ENCODE measurements around the gene PADI6. TPM values are rescaled to one million over a fixed set of nuclear protein-coding genes. Genes with fewer than 3 reads are reported as not detected.

Gene PADI6
- total and polyA plus RNA-seq, 10 of the 15 experiments (the other 5 are each of a cell fraction or from before 2014, with no cell fraction given), result not detected

DNA sequence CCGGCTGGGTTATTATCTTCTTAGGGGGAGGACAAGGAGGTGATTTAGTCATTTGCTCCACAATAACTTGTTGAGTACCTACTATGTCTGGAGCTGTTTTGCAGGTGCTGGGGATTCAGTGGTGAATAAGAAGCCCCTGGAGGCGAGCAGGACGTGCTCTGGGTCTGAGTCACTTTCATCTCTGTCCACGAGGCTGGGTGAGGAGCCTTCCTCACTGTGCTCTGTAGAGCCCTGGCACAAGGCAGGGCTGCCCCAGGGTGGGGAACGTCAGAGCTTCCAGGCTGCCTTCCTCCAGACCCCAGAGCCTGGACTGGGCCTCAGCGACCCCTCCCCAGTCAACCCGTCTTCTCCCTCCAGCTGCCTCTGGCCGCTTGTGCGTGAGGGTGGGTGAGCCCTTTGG lies 2.5 kb upstream of the PADI6 start (continued):
- TF ChIP-seq REST (IDR thresholded peaks at IDR 0.05; ENCODE audit: low read depth, low read length) (no peak), KLF5 (IDR thresholded peaks at IDR 0.05; ENCODE audit: partially characterized antibody) (no peak), FOS (IDR thresholded peaks at IDR 0.05; ENCODE audit: borderline replicate concordance, extremely low read depth, insufficient read length) (no peak), MTA2 (IDR thresholded peaks at IDR 0.05; ENCODE audit: low read depth) (no peak), YBX1 (IDR thresholded peaks at IDR 0.05) (no peak), TAF1 (IDR thresholded peaks at IDR 0.05; ENCODE audit: borderline replicate concordance, low read depth, low read length) (no peak), MYB (IDR thresholded peaks at IDR 0.05; ENCODE audit: borderline replicate concordance, low read depth, low read length) (no peak), RCOR1 (conservative IDR thresholded peaks at IDR 0.05; ENCODE audit: low read depth, low read length) (no peak), NR2F1 (conservative IDR thresholded peaks at IDR 0.05) (no peak), SMAD5 (IDR thresholded peaks at IDR 0.05; ENCODE audit: low read depth) (no peak), RAD21 (IDR thresholded peaks at IDR 0.05; ENCODE audit: insufficient read depth, low read depth, low read length) (no peak), NFXL1 (IDR thresholded peaks at IDR 0.05; ENCODE audit: borderline replicate concordance) (no peak), NR2C1 (IDR thresholded peaks at IDR 0.05) (no peak)
